ENCODE results near the gene ADK.

GRCh38 chr10:74677951-74678350 is 526.9 kb downstream of the ADK start:
- TF ChIP-seq CTCF (IDR thresholded peaks at IDR 0.05) (no peak), POLR2A (IDR thresholded peaks at IDR 0.05) (no peak)

Data from thyroid gland (tissue), 4 donors.